Neural cell (in vitro differentiated cells): ENCODE measurements around the gene PLD4. TPM values are rescaled to one million over a fixed set of nuclear protein-coding genes. Genes with fewer than 3 reads are reported as not detected.

Experiments
- H2AFZ ChIP-seq: fragments of 200-600, 300-800 bp; sonication (generic), shearing (Covaris generic); 2 replicates; pipeline ENCODE4 v1.6.0; 2014; ENCODE audit warnings: low read depth, mild to moderate bottlenecking, antibody characterized with exemption, low read length, moderate library complexity
- H3F3A ChIP-seq: fragments of 200-600 bp; shearing (Covaris generic); 2 replicates; pipeline ENCODE4 v1.6.1; 2016; ENCODE audit warnings: mild to moderate bottlenecking, moderate library complexity, mixed read lengths, antibody characterized with exemption, low read length; ENCODE audit not compliant: insufficient read depth, poor library complexity, severe bottlenecking
- H3K27ac ChIP-seq: fragments of 200-600, 300-800 bp; sonication (generic), shearing (Covaris generic); 2 replicates; pipeline ENCODE4 v1.5.1; 2014; ENCODE audit warnings: mild to moderate bottlenecking, low read length, moderate library complexity
- H3K27me3 ChIP-seq: fragments of 300-800, 200-600 bp; sonication (generic), shearing (Covaris generic); 2 replicates; pipeline ENCODE4 v1.6.0; 2014; ENCODE audit warnings: mild to moderate bottlenecking, low read depth, low read length, moderate library complexity; ENCODE audit not compliant: insufficient read depth
- H3K36me3 ChIP-seq: fragments of 300-800, 200-600 bp; sonication (generic), shearing (Covaris generic); 2 replicates; pipeline ENCODE4 v1.5.1; 2014; ENCODE audit warnings: mild to moderate bottlenecking, antibody characterized with exemption, low read length, moderate library complexity; ENCODE audit not compliant: insufficient read depth
- H3K4me2 ChIP-seq: fragments of 300-800, 200-600 bp; sonication (generic), shearing (Covaris generic); 2 replicates; pipeline ENCODE4 v1.6.0; 2014; ENCODE audit warnings: mild to moderate bottlenecking, low read length
- H3K4me3 ChIP-seq: fragments of 300-800, 200-600 bp; sonication (generic), shearing (Covaris generic); 2 replicates; pipeline ENCODE4 v1.5.1; 2014; ENCODE audit warnings: mild to moderate bottlenecking, low read length, moderate library complexity
- H3K79me2 ChIP-seq: fragments of 200-600 bp; shearing (Covaris generic); replicated peaks from 2 replicates; pipeline ENCODE4 v1.6.0; 2014; ENCODE audit warnings: mild to moderate bottlenecking, low read length, moderate library complexity; ENCODE audit not compliant: insufficient read depth
- H3K9ac ChIP-seq: fragments of 300-800, 200-600 bp; sonication (generic), shearing (Covaris generic); 2 replicates; pipeline ENCODE4 v1.6.1; 2016; ENCODE audit warnings: mild to moderate bottlenecking, low read length, mixed read lengths
- H3K9me2 ChIP-seq: fragments of 200-600 bp; shearing (Covaris generic); 2 replicates; pipeline ENCODE4 v1.6.1; 2016; ENCODE audit warnings: mild to moderate bottlenecking, low read length, mixed read lengths; ENCODE audit not compliant: insufficient read depth
- H3K9me3 ChIP-seq: fragments of 200-600, 300-800 bp; sonication (generic), shearing (Covaris generic); 2 replicates; pipeline ENCODE4 v1.6.1; 2016; ENCODE audit warnings: mild to moderate bottlenecking, mixed run types, low read length, moderate library complexity, mixed read lengths
- H4K20me1 ChIP-seq: fragments of 200-600 bp; shearing (Covaris generic); 2 replicates; pipeline ENCODE4 v1.6.1; 2016; ENCODE audit warnings: mild to moderate bottlenecking, mixed run types; ENCODE audit not compliant: insufficient read depth
- CTCF ChIP-seq: fragments of 450-650 bp; IDR thresholded peaks from 2 replicates; pipeline ENCODE4 v1.5.1; 2014; ENCODE audit warnings: antibody characterized with exemption, mild to moderate bottlenecking, moderate library complexity; ENCODE audit not compliant: poor library complexity, severe bottlenecking
- EP300 ChIP-seq: fragments of 450-650 bp; conservative IDR thresholded peaks from 2 replicates; pipeline ENCODE4 v1.6.1; 2014; ENCODE audit warnings: antibody characterized with exemption, mild to moderate bottlenecking, moderate library complexity; ENCODE audit not compliant: poor library complexity, severe bottlenecking
- EZH2 ChIP-seq: fragments of 200-600, 300-800 bp; shearing (Covaris generic), sonication (generic); IDR thresholded peaks from 2 replicates; pipeline ENCODE4 v1.6.1; 2014; ENCODE audit warnings: antibody characterized with exemption, low read length, borderline replicate concordance, mild to moderate bottlenecking; ENCODE audit not compliant: insufficient read depth, poor library complexity, severe bottlenecking
- MXI1 ChIP-seq: fragments of 450-650 bp; conservative IDR thresholded peaks from 2 replicates; pipeline ENCODE4 v1.6.1; 2014; ENCODE audit warnings: antibody characterized with exemption, mild to moderate bottlenecking; ENCODE audit not compliant: poor library complexity, severe bottlenecking
- POLR2AphosphoS5 ChIP-seq: IDR thresholded peaks from 2 replicates; pipeline ENCODE4 v1.6.1; 2012
- RAD21 ChIP-seq: fragments of 450-650 bp; conservative IDR thresholded peaks from 2 replicates; pipeline ENCODE4 v1.6.1; 2014; ENCODE audit warnings: antibody characterized with exemption, mild to moderate bottlenecking, moderate library complexity
- REST ChIP-seq: IDR thresholded peaks from 2 replicates; pipeline ENCODE4 v1.6.1; 2012; ENCODE audit warnings: borderline replicate concordance
- SMC3 ChIP-seq: fragments of 450-650 bp; conservative IDR thresholded peaks from 2 replicates; pipeline ENCODE4 v1.6.1; 2014; ENCODE audit warnings: antibody characterized with exemption, mild to moderate bottlenecking, moderate library complexity; ENCODE audit not compliant: poor library complexity
- TAF1 ChIP-seq: IDR thresholded peaks from 2 replicates; pipeline ENCODE4 v1.6.1; 2012; ENCODE audit warnings: low read depth
- polyA plus RNA-seq: library from polyadenylated mRNA; depleted of rRNA; stranded (reverse); fragments of >200 nt; gene quantifications from 2 replicates; pipeline ENCODE4 v1.2.3, GENCODE V29; 2014

The PLD4 gene
- polyA plus RNA-seq, 1 donor from 2014 or later = not detected

- Histone ChIP-seq H3F3A (no peaks in the 10 kb centered on the region), H3K36me3 (peaks cover 5% of the 10 kb centered on the region), H2AFZ (no peak overlapping the region), H3K27me3 (no peaks in the 10 kb centered on the region), H3K9me3 (no peaks in the 10 kb centered on the region), H3K4me2 (no peak overlapping the region), H3K79me2 (no peaks in the 10 kb centered on the region), H3K9ac (no peak overlapping the region), H3K4me3 (no peak overlapping the region), H3K9me2 (no peaks in the 10 kb centered on the region), H4K20me1 (no peaks in the 10 kb centered on the region), H3K27ac (no peak overlapping the region)
- no peak for TF ChIP-seq SMC3
- TF ChIP-seq MXI1 = no peak
- TF ChIP-seq EP300 = no peak
- no peak for TF ChIP-seq RAD21
- TF ChIP-seq CTCF = no peak
- no peak for TF ChIP-seq TAF1
- TF ChIP-seq EZH2 = no peak
- TF ChIP-seq REST = no peak
- TF ChIP-seq POLR2AphosphoS5 = no peak
Observed at GRCh38 chr14:104876251-104876699, 48.4 kb upstream of the PLD4 start.

- TF ChIP-seq REST (no peak), POLR2AphosphoS5 (no peak), TAF1 (no peak), EP300 (no peak), MXI1 (no peak), CTCF (no peak), RAD21 (no peak), SMC3 (no peak), EZH2 (no peak)
- peaks cover 5% of the 10 kb centered on the region for H3K36me3 ChIP-seq
- H3F3A ChIP-seq = no peaks in the 10 kb centered on the region
- no peaks in the 10 kb centered on the region for H4K20me1 ChIP-seq
- no peaks in the 10 kb centered on the region for H3K27me3 ChIP-seq
- no peak overlapping the region for H3K4me2 ChIP-seq
- no peak overlapping the region for H3K9ac ChIP-seq
- H3K9me3 ChIP-seq = no peaks in the 10 kb centered on the region
- no peak overlapping the region for H3K4me3 ChIP-seq
- H2AFZ ChIP-seq = no peak overlapping the region
- no peaks in the 10 kb centered on the region for H3K9me2 ChIP-seq
- H3K79me2 ChIP-seq = no peaks in the 10 kb centered on the region
- no peak overlapping the region for H3K27ac ChIP-seq
Observed at GRCh38 chr14:104877066-104877805, 47.4 kb upstream of the PLD4 start.
